Measurements from ENCODE around the gene ARAP1. TPM values are rescaled to one million over a fixed set of nuclear protein-coding genes. Genes with fewer than 3 reads are reported as not detected.

The ARAP1 gene
- polyA plus RNA-seq, 3 donors: 48.7 to 487 (median 79.0) TPM

DNA sequence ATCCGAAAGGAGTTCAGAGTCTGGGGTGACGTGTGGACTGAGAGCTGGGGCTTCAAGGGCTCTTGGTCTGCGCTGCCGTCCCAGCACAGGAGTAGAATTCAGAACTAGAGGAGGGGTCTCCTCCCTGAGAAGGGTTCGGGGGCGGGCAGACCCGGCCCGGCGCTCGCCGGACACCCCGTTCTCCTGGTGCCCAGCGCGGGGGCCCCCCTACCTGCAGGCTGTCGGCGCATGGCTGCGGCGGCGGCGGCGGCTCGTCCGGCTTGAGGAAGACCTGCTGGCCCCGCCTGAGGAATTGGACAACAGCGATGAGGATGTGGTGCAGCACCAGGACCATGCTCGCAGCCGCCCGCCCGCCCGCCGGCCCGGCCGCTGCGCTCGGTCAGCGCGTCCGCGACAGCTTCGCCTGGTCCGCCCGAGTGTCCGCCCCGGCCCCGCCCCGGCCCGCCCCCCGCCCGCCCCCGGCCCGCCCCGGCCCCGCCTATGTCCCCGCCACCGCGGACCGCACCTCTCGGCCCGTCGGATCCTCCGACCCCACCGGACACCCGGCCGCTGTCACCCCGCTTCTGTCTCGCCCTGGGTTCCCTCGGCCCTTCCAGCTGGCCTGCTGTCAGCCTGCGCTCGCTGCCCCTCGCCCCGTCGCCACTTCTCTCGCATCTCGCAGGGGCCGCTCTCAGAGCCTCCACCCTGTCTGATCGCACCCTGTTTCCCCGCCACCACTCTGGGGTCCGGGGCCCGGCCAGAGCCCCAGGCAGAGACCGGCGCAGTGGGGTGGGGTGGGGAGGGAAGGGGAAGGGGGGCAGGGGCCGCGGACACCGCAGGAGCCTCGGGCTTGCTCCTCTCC lies 109.9 kb downstream of the ARAP1 start:
- WGBS (ENCODE audit: insufficient coverage): under 1% methylated on average over 77 of the region's 85 CpGs
- peak; percentile 18 to 43 (median 38) for DNase-seq
- H3K4me3 ChIP-seq (replicated peaks in 1 of 3; ENCODE audit: low read depth in 2 of 3, low read length in 3 of 3): peak overlapping the region; percentile 11 to 67 (median 14)

DNA sequence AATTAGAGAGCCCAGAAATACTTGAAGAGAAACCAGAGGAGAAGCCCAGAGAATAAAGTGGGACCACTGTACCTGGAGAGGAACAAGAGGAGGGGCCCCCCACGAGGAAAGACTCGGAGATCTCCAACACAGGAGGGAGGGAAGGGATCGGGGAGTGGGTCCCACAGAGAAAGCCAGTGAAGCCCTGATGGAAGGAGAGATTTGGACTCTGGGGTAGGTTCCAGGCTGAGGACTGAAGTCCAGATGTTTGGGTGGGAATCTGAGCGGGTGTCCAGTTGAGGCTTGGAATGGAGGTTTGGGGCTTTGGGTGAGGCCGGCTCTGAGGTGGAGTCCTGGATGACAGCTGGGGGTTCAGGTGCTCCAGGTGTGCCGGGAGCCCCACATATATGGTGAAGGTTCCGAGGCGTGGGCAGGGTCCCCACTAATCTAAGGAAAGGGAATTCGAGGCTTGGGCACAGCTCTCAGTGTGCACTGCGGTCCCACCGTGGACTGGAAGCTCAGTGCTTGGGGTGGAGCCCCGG lies 110.6 kb downstream of the ARAP1 start:
- H3K27ac Mint-ChIP-seq: peak overlapping the region in 1 of 7 donors; percentile 42
- H3K27me3 Mint-ChIP-seq (ENCODE audit: low read depth in 3 of 3): peaks cover 33 to 46% (median 39%) of the 10 kb centered on the region in 3 donors
- Histone ChIP-seq H2AFZ (ENCODE audit: insufficient read depth, low read depth, low read length, poor library complexity, severe bottlenecking) (no peak overlapping the region), H3K4me2 (replicated peaks; ENCODE audit: extremely low read depth, low read length, poor library complexity, severe bottlenecking) (peak overlapping the region; percentile 68), H3K79me2 (ENCODE audit: insufficient read depth, low read length) (no peaks in the 10 kb centered on the region), H3K4me1 (ENCODE audit: control insufficient read depth in 1 of 2, insufficient read depth in 2 of 2, low read length in 2 of 2) (peaks cover 15 to 18% of the 10 kb centered on the region in 2 donors), H3K27me3 (ENCODE audit: control insufficient read depth in 2 of 2, insufficient read depth in 2 of 2, low read length in 2 of 2) (peaks cover 14 to 62% of the 10 kb centered on the region in 2 donors), H3K9ac (ENCODE audit: insufficient read depth, low read length, poor library complexity, severe bottlenecking) (no peak overlapping the region), H4K20me1 (ENCODE audit: insufficient read depth, low read length) (peaks cover 8% of the 10 kb centered on the region), H3K27ac (ENCODE audit: low read depth in 1 of 2, low read length in 2 of 2) (no peak overlapping the region), H3K36me3 (replicated peaks in 1 of 2; ENCODE audit: control insufficient read depth in 1 of 2, insufficient read depth in 2 of 2, low read length in 2 of 2) (no peaks in the 10 kb centered on the region), H3K4me3 (replicated peaks in 1 of 3; ENCODE audit: low read depth in 2 of 3, low read length in 3 of 3) (peak overlapping the region in 1 of 3 experiments; percentile 58), H3K9me3 (replicated peaks in 1 of 2; ENCODE audit: control insufficient read depth in 1 of 2, insufficient read depth in 1 of 2, low read length in 2 of 2) (peaks cover 0 to 14% of the 10 kb centered on the region in 2 donors)
- H3K9me3 Mint-ChIP-seq: peaks cover 0 to 4% (median 0%) of the 10 kb centered on the region in 7 donors
- intact Hi-C loops (cut with micrococcal nuclease): loop anchor here (2.0 to 5.0 kb wide), 3 partner anchors 54 to 171 kb away; no protein-coding TSS in a partner anchor
- WGBS (ENCODE audit: insufficient coverage): 61% methylated on average over 12 of the region's 12 CpGs
- peak overlapping the region in 1 of 2 donors; percentile 64 for H3K4me3 Mint-ChIP-seq
- H3K36me3 Mint-ChIP-seq: no peaks in the 10 kb centered on the region
- no peak for DNase-seq
- TF ChIP-seq, protein P1, sequence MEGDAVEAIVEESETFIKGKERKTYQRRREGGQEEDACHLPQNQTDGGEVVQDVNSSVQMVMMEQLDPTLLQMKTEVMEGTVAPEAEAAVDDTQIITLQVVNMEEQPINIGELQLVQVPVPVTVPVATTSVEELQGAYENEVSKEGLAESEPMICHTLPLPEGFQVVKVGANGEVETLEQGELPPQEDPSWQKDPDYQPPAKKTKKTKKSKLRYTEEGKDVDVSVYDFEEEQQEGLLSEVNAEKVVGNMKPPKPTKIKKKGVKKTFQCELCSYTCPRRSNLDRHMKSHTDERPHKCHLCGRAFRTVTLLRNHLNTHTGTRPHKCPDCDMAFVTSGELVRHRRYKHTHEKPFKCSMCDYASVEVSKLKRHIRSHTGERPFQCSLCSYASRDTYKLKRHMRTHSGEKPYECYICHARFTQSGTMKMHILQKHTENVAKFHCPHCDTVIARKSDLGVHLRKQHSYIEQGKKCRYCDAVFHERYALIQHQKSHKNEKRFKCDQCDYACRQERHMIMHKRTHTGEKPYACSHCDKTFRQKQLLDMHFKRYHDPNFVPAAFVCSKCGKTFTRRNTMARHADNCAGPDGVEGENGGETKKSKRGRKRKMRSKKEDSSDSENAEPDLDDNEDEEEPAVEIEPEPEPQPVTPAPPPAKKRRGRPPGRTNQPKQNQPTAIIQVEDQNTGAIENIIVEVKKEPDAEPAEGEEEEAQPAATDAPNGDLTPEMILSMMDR (IDR thresholded peaks at IDR 0.05): no peak
- H3K4me1 Mint-ChIP-seq: peaks cover 6% of the 10 kb centered on the region

More for the DNA sequence above, 109.9 kb downstream of the ARAP1 start:
- H3K79me2 ChIP-seq (ENCODE audit: insufficient read depth, low read length): no peaks in the 10 kb centered on the region
- peak overlapping the region; percentile 35 for H2AFZ ChIP-seq (ENCODE audit: insufficient read depth, low read depth, low read length, poor library complexity, severe bottlenecking)
- no peaks in the 10 kb centered on the region for H3K36me3 ChIP-seq (replicated peaks in 1 of 2; ENCODE audit: control insufficient read depth in 1 of 2, insufficient read depth in 2 of 2, low read length in 2 of 2)
- peaks cover 8% of the 10 kb centered on the region for H4K20me1 ChIP-seq (ENCODE audit: insufficient read depth, low read length)
- H3K27me3 ChIP-seq (ENCODE audit: control insufficient read depth in 2 of 2, insufficient read depth in 2 of 2, low read length in 2 of 2): peaks cover 14 to 61% of the 10 kb centered on the region in 2 donors
- peaks cover 31 to 40% (median 32%) of the 10 kb centered on the region in 3 donors for H3K27me3 Mint-ChIP-seq (ENCODE audit: low read depth in 3 of 3)
- TF ChIP-seq, protein P1 (IDR thresholded peaks at IDR 0.05): no peak
- peaks cover 6% of the 10 kb centered on the region for H3K4me1 Mint-ChIP-seq
- peak overlapping the region; percentile 68 for H3K4me2 ChIP-seq (replicated peaks; ENCODE audit: extremely low read depth, low read length, poor library complexity, severe bottlenecking)
- H3K4me3 Mint-ChIP-seq: peak overlapping the region; percentile 70 to 84
- H3K27ac Mint-ChIP-seq: peak overlapping the region in 2 of 7 donors; percentile 28 to 33
- H3K27ac ChIP-seq (ENCODE audit: low read depth in 1 of 2, low read length in 2 of 2): no peak overlapping the region
- peaks cover 0 to 14% of the 10 kb centered on the region in 2 donors for H3K9me3 ChIP-seq (replicated peaks in 1 of 2; ENCODE audit: control insufficient read depth in 1 of 2, insufficient read depth in 1 of 2, low read length in 2 of 2)
- intact Hi-C loops (cut with micrococcal nuclease): loop anchor here (2.0 to 5.0 kb wide), 3 partner anchors 55 to 171 kb away; no protein-coding TSS in a partner anchor
- H3K4me1 ChIP-seq (ENCODE audit: control insufficient read depth in 1 of 2, insufficient read depth in 2 of 2, low read length in 2 of 2): peaks cover 15 to 18% of the 10 kb centered on the region in 2 donors
- no peak overlapping the region for H3K9ac ChIP-seq (ENCODE audit: insufficient read depth, low read length, poor library complexity, severe bottlenecking)
- no peaks in the 10 kb centered on the region for H3K36me3 Mint-ChIP-seq
- peaks cover 0 to 4% (median 0%) of the 10 kb centered on the region in 7 donors for H3K9me3 Mint-ChIP-seq
